SK-N-SH (cell line): ENCODE data around the gene KAT6B. TPM values are rescaled to one million over a fixed set of nuclear protein-coding genes. Genes with fewer than 3 reads are reported as not detected.

Experiments used
- CTCF ChIA-PET: fragments of 300-600, 350-600 bp; formaldehyde crosslinking; extraction: SDS; loops from one replicate; lab custom pipeline; 2021; lab: Yijun Ruan, JAX
- POLR2A ChIA-PET: fragments of 350-600 bp; sonication (Branson Sonifier 250); formaldehyde crosslinking; extraction: SDS; loops from one replicate; lab custom pipeline; 2020; ENCODE audit warnings: antibody characterized with exemption, inconsistent platforms; lab: Yijun Ruan, JAX
- DNase-seq: peaks from one replicate; pipeline ENCODE4 v3.0.0; 2012
- H2AFZ ChIP-seq: fragments of 200-600 bp; sonication (generic); 2 replicates; pipeline ENCODE4 v1.8.1; 2016; ENCODE audit warnings: antibody characterized with exemption, mild to moderate bottlenecking, low read depth
- H3F3A ChIP-seq: fragments of 200-600 bp; sonication (generic); replicated peaks from 2 replicates; pipeline ENCODE3; 2016; ENCODE audit warnings: antibody characterized with exemption, mild to moderate bottlenecking; ENCODE audit not compliant: insufficient read depth
- H3K27ac ChIP-seq, 2 experiments: fragments of 200-500 bp in 1 of 2; fragments of 200-600 bp in 1 of 2; sonication (Bioruptor generic) in 1 of 2; sonication (generic), shearing (Covaris generic) in 1 of 2; 2 replicates each; pipeline versions ENCODE4 v1.5.1 to v1.6.1; 2014 to 2016; ENCODE audit warnings: low read depth in 2 of 2, inconsistent platforms in 1 of 2, low read length in 1 of 2, mild to moderate bottlenecking in 1 of 2, mixed read lengths in 1 of 2
- H3K27me3 ChIP-seq: fragments of 200-600 bp; sonication (generic), shearing (Covaris generic); 2 replicates; pipeline ENCODE4 v1.6.1; 2016; ENCODE audit warnings: mixed run types; ENCODE audit not compliant: insufficient read depth
- H3K36me3 ChIP-seq, 2 experiments: fragments of 200-500 bp in 1 of 2; fragments of 200-600 bp in 1 of 2; sonication (Bioruptor generic) in 1 of 2; sonication (generic) in 1 of 2; replicated peaks in 1 of 2; 2 replicates each; pipeline versions ENCODE3 to v1.5.1; 2014 to 2016; ENCODE audit warnings: low read length in 1 of 2, mild to moderate bottlenecking in 1 of 2; ENCODE audit not compliant: insufficient read depth in 2 of 2, control insufficient read depth in 1 of 2
- H3K4me1 ChIP-seq, 2 experiments: fragments of 200-500 bp in 1 of 2; fragments of 200-600 bp in 1 of 2; sonication (Bioruptor generic) in 1 of 2; sonication (generic), shearing (Covaris generic) in 1 of 2; 2 replicates each; pipeline versions ENCODE4 v1.5.1 to v1.6.1; 2014 to 2016; ENCODE audit warnings: low read depth in 1 of 2, low read length in 1 of 2, mixed run types in 1 of 2; ENCODE audit not compliant: insufficient read depth in 2 of 2, control insufficient read depth in 1 of 2
- H3K4me2 ChIP-seq: fragments of 200-600 bp; sonication (generic), shearing (Covaris generic); 2 replicates; pipeline ENCODE4 v1.6.1; 2017; ENCODE audit warnings: mixed run types
- H3K4me3 ChIP-seq, 2 experiments: fragments of 200-500 bp in 1 of 2; fragments of 200-600 bp in 1 of 2; sonication (Bioruptor generic) in 1 of 2; sonication (generic), shearing (Covaris generic) in 1 of 2; 2 replicates each; pipeline versions ENCODE4 v1.5.1 to v1.8.1; 2014 to 2016; ENCODE audit warnings: low read depth in 2 of 2, inconsistent platforms in 1 of 2, low read length in 1 of 2, mild to moderate bottlenecking in 1 of 2, mixed read lengths in 1 of 2, moderate library complexity in 1 of 2
- H3K79me2 ChIP-seq: fragments of 200-600 bp; sonication (generic); 2 replicates; pipeline ENCODE4 v1.8.1; 2017; ENCODE audit warnings: mild to moderate bottlenecking; ENCODE audit not compliant: insufficient read depth
- H3K9ac ChIP-seq: fragments of 200-600 bp; sonication (generic); 2 replicates; pipeline ENCODE4 v1.6.1; 2017; ENCODE audit warnings: mixed run types
- H3K9me2 ChIP-seq: fragments of 200-600 bp; sonication (generic); 2 replicates; pipeline ENCODE4 v1.6.1; 2017; ENCODE audit warnings: mixed run types
- H3K9me3 ChIP-seq: fragments of 200-600 bp; sonication (generic); 2 replicates; pipeline ENCODE4 v1.6.1; 2017; ENCODE audit warnings: mixed run types, mild to moderate bottlenecking, moderate library complexity
- H4K20me1 ChIP-seq: fragments of 200-600 bp; sonication (generic); 2 replicates; pipeline ENCODE4 v1.6.1; 2017; ENCODE audit warnings: mild to moderate bottlenecking, mixed run types; ENCODE audit not compliant: insufficient read depth
- CHD2 ChIP-seq: fragments of 150-350 bp; IDR thresholded peaks from 2 replicates; pipeline ENCODE4 v1.6.1; 2018; ENCODE audit warnings: low read length; ENCODE audit not compliant: partially characterized antibody
- CTCF ChIP-seq: fragments of 200-600 bp; sonication (generic); IDR thresholded peaks from 2 replicates; pipeline ENCODE4 v1.6.1; 2017; ENCODE audit warnings: antibody characterized with exemption, mild to moderate bottlenecking, moderate library complexity
- ELF1 ChIP-seq: IDR thresholded peaks from 2 replicates; pipeline ENCODE4 v1.4.0; 2012
- EP300 ChIP-seq, 2 experiments: IDR thresholded peaks; 2 replicates each; pipeline versions ENCODE4 v1.4.0 to v1.6.1; 2012; ENCODE audit warnings: borderline replicate concordance in 1 of 2, low read depth in 1 of 2, low read length in 1 of 2
- EZH2phosphoT487 ChIP-seq: fragments of 200-600 bp; sonication (generic); IDR thresholded peaks from 2 replicates; pipeline ENCODE4 v1.6.1; 2017; ENCODE audit warnings: low read depth, mixed run types, mild to moderate bottlenecking, antibody characterized with exemption, moderate library complexity, borderline replicate concordance
- FOSL2 ChIP-seq: IDR thresholded peaks from 2 replicates; pipeline ENCODE4 v1.4.0; 2012; ENCODE audit warnings: low read depth, mild to moderate bottlenecking, moderate library complexity, borderline replicate concordance
- FOXM1 ChIP-seq: IDR thresholded peaks from 2 replicates; pipeline ENCODE4 v1.4.0; 2012; ENCODE audit warnings: low read depth, mild to moderate bottlenecking
- IRF3 ChIP-seq: fragments of 150-350 bp; IDR thresholded peaks from 2 replicates; pipeline ENCODE4 v1.6.1; 2016; ENCODE audit warnings: mild to moderate bottlenecking, low read depth, low read length
- JUND ChIP-seq: IDR thresholded peaks from 2 replicates; pipeline ENCODE4 v1.4.0; 2012
- MEF2A ChIP-seq: IDR thresholded peaks from 2 replicates; pipeline ENCODE4 v1.4.0; 2012; ENCODE audit warnings: low read depth, borderline replicate concordance
- NFIC ChIP-seq: IDR thresholded peaks from 2 replicates; pipeline ENCODE4 v1.4.0; 2012; ENCODE audit warnings: borderline replicate concordance
- NRF1 ChIP-seq: IDR thresholded peaks from 2 replicates; pipeline ENCODE4 v1.6.1; 2012; ENCODE audit warnings: low read depth, mild to moderate bottlenecking, low read length
- RAD21 ChIP-seq: IDR thresholded peaks from 2 replicates; pipeline ENCODE4 v1.6.1; 2012; ENCODE audit warnings: mild to moderate bottlenecking, low read length
- RCOR1 ChIP-seq: fragments of 150-350 bp; IDR thresholded peaks from 2 replicates; pipeline ENCODE4 v1.6.1; 2017; ENCODE audit warnings: antibody characterized with exemption, low read length
- REST ChIP-seq: IDR thresholded peaks from 2 replicates; pipeline ENCODE4 v1.6.1; 2012; ENCODE audit warnings: mild to moderate bottlenecking, low read depth, low read length, moderate library complexity
- SMC3 ChIP-seq: IDR thresholded peaks from 2 replicates; pipeline ENCODE4 v1.6.1; 2012; ENCODE audit warnings: low read depth, low read length, improper control_type of control experiment
- TAF1 ChIP-seq: IDR thresholded peaks from 2 replicates; pipeline ENCODE4 v1.6.1; 2012; ENCODE audit warnings: low read depth, mild to moderate bottlenecking, low read length, moderate library complexity, borderline replicate concordance
- WGBS: methylation state at CpG from one replicate; pipeline ENCODE4 v1.1.6; 2017; ENCODE audit warnings: low lambda C conversion rate; 5-methylcytosine and 5-hydroxymethylcytosine counted together
- polyA plus RNA-seq, 3 experiments: library from polyadenylated mRNA; depleted of rRNA; stranded (reverse); fragments of >200 nt; gene quantifications; 2 replicates each; pipeline ENCODE4 v1.2.3, GENCODE V29; 2012

KAT6B gene
- polyA plus RNA-seq, 1 of the 3 experiments (the other 2 are of a cell fraction): 4.3 TPM

- TF ChIP-seq JUND (no peak), NFIC (no peak), CHD2 (no peak), SMC3 (no peak), IRF3 (no peak), EZH2phosphoT487 (no peak), RCOR1 (no peak), NRF1 (no peak), CTCF (no peak), FOXM1 (no peak), EP300 (IDR thresholded peaks at IDR 0.05; ENCODE audit: borderline replicate concordance in 1 of 2, low read depth in 1 of 2, low read length in 1 of 2) (no peak), FOSL2 (no peak), RAD21 (no peak), MEF2A (no peak), TAF1 (no peak), ELF1 (no peak), REST (no peak)
- POLR2A ChIA-PET: no interaction called here
- H3K9ac ChIP-seq: no peak overlapping the region
- peaks cover 0 to 5% of the 10 kb centered on the region in 2 experiments for H3K36me3 ChIP-seq
- H3K27ac ChIP-seq: no peak overlapping the region
- no peaks in the 10 kb centered on the region for H3K9me3 ChIP-seq
- H3K4me1 ChIP-seq: no peaks in the 10 kb centered on the region; a peak in 1 of 4 replicates
- no peak overlapping the region for H3K4me2 ChIP-seq
- no peaks in the 10 kb centered on the region for H3K9me2 ChIP-seq
- 76% methylated on average over 2 of the region's 2 CpGs for WGBS
- no peaks in the 10 kb centered on the region for H3K27me3 ChIP-seq
- H3K4me3 ChIP-seq: no peak overlapping the region
- CTCF ChIA-PET: interaction anchor here (1.1 to 1.2 kb wide), 3 partner anchors 10 to 16 kb away, joined by 3 to 5 read pairs (median 4); no protein-coding TSS in a partner anchor
- no peak for DNase-seq
- no peaks in the 10 kb centered on the region for H4K20me1 ChIP-seq
- no peaks in the 10 kb centered on the region for H3F3A ChIP-seq
- no peak overlapping the region for H2AFZ ChIP-seq
- no peaks in the 10 kb centered on the region for H3K79me2 ChIP-seq
Observed at GRCh38 chr10:75003891-75004290, 177.5 kb downstream of the KAT6B start.
